Fibroblast of skin of abdomen (primary cell): ENCODE measurements around the gene CACNA2D1.
"Not testable (repeated sequence)": the region's sequence is repeated elsewhere in the genome, so short reads cannot be mapped to it uniquely, and the experiment has no call there.

Experiments
- DNase-seq: peaks from one replicate; pipeline ENCODE4 v3.0.0-alpha.2; 2013

CACNA2D1 gene

GRCh38 chr7:82032901-82033300 is 410.7 kb downstream of the CACNA2D1 start:
- DNase-seq = no peak

DNA sequence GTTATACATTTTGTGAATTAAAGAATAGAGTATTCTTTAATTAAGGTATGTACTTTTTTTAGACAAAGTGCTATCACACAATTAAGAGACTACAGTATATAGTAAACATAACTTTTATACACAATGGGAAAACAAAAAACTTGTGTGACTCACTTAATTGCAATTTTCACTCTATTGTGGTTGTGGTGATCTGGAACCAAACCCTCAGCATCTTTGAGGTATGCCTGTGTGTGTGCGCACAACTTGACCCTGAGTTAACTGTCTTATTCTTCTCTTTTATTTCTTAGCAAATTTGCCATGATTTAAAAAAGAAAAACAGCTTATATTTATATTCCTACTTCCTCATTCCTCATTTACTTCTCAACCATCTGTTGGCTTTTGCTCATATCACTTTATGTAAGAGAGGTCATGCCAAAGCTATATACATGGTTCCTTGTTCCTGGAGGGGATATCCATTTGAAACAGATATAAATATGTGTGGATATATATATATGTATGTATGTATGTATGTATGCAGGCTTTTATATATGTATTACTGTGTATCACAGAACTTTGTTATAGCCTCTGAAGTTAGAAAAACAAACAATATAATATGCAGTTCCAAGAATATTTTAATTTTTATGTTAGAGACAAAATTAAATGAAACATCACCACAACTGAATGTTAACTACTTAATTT is 414.2 kb downstream of the CACNA2D1 start:
- DNase-seq = peak; percentile 22

DNA sequence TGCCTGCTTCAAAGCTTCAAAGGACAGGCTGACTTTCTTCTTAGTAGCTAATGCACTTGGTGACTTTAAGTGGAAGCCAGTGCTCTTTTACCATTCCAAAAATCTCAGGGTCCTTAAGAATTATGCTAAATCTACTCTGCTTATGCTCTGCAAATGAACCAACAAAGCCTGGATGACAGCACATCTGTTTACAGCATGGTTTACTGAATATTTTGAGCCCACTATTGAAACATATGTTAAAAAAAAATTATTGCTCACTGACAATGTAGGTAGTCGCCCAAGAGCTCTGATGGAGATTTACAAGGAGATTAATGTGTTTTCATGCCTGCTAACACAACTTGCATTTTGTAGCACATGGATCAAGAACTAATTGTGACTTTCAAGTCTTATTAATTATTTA is 415.5 kb downstream of the CACNA2D1 start:
- DNase-seq = no peak

DNA sequence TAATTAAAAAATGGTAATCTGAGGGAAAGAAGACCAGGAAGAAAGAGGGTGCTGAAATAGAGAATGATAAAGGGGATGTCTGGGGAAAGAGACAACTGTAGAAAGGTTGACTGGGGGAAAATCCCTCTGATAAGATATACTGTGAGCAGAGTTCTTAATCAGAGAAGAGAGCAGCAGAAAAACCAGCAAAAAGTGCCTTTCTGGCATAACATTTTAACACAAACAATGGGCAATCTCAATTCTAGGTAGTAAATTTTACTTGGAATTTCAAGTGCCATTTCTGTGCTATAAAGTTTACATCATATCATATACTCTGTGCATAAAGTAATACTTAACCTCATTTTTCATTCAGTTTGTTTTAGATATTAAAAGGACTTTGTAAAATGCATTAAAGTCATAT is 421.9 kb downstream of the CACNA2D1 start:
- no peak for DNase-seq

DNA sequence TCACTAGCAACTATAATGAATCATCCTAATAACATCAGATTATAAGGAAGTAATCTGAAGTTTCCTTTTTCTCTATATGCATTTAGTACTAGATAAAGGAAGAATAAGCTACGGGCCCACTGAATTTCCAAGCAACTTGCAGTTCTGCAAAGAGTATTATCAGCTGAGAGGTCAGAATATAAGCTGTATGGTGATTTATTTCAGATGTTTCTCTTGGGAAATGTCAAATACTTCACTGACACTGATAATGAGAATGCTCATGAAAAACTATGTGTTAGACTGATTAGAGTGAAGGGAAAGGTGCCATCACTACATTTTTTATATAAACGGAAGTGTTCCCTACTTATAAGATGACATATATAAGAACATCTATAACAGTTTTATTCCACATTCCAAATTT is 422.5 kb downstream of the CACNA2D1 start:
- no peak for DNase-seq

- DNase-seq = peak; percentile 33
Observed at GRCh38 chr7:82019551-82020475, 423.8 kb downstream of the CACNA2D1 start.

GRCh38 chr7:82018226-82018625 is 425.4 kb downstream of the CACNA2D1 start:
- no peak for DNase-seq

DNA sequence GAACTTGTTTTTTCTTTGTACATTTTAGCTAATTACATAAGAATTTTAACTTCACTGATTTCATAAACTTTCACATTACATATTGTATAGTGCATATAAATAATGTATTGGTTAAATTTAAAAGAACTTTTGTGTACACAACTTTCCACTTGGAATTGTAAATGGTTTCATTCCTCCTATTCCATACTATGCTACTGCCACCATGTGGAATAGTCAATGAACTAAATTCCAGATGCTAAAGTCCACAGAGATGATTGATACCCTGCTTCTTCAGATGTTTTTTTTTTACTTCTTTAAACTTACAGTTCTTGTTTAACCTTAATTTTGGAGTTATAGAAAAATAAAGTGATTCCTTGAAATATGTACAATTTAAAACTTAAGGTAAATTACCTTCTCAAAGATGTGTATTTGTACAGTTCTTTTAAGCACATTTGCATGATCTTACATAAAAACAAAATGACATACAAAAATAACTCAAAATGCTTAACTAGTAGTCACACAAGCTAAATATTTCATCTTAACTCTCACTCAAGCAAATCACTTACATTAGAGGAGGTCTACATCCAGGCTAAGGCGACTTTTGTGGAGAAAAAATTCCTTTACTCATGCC is 426.1 kb downstream of the CACNA2D1 start:
- DNase-seq = peak; percentile 43

DNA sequence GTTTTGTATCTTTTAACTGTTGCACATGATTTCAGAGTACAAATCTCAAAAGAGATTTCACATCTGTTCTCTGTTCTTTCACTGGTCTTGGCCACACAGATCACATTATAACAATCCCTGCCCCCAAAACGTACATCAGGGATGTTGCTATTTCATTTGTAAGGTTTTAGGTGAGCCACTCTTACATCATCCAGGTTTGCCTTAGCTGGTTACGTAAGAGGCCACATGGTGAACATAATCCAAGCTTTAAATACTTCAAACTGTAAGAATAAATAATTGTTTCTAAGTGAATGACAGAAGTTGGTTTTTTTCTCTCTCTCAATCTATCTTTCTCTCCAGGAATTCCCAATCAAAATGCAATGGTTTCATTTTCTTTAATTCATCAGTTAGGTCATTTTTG is 427.8 kb downstream of the CACNA2D1 start:
- DNase-seq = peak; percentile 23

DNA sequence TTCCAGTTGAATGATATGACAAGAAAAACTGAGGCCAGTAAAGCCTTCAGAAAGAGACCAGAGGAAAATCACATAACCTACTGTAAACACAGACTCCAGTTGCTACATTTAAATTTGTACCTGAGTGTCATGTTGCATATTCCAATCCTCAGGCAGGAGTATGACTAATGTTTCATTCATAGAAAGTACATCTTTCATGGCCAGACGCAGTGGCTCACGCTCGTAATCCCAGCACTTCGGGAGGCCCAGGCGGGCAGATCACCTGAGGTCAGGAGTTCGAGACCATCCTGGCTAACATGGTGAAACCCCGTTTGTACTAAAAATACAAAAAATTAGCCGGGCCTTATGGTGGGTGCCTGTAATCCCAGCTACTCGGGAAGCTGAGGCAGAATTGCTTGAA is 429.0 kb downstream of the CACNA2D1 start:
- DNase-seq = not testable (repeated sequence)

DNA sequence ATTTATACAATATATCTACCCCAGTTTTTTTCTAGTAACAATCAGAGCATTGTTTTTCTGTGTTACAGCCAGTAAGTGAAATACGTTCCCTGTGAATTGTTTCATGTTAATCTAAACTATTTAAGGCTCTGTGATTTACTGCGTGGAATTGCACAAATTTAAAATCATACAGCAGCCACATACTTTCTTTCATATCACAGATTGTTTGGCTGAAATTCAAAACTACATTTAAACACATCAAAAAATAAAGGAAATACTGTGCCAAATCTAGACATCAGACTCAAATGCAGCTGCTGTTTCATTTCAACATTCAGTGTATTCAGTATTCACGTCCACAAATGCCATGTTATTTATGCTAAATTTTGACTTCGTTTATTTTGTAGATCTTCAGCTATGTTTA is 431.1 kb downstream of the CACNA2D1 start:
- peak; percentile 42 for DNase-seq

DNA sequence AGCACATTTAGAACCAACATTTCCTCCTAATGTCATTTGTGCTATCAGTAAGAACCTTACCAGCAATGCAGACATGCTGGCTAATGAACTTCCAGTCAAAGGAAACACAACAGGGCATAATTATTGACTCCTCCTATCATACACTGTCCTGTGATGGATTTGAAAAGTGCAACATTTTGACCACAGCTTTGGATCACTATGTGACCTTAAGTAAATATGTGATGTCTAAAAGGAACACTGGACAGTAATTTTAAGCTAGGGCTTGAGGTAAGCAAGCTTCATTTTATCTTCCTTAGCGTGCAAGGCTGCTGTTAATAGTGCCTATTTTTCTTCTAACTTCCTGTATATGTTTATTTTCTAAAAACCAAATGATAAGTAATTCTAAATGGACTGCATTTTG is 433.2 kb downstream of the CACNA2D1 start:
- DNase-seq = no peak

- no peak for DNase-seq
Observed at GRCh38 chr7:82007315-82007714, 436.3 kb downstream of the CACNA2D1 start.

- no peak for DNase-seq
Observed at GRCh38 chr7:82005056-82005455, 438.5 kb downstream of the CACNA2D1 start.

DNA sequence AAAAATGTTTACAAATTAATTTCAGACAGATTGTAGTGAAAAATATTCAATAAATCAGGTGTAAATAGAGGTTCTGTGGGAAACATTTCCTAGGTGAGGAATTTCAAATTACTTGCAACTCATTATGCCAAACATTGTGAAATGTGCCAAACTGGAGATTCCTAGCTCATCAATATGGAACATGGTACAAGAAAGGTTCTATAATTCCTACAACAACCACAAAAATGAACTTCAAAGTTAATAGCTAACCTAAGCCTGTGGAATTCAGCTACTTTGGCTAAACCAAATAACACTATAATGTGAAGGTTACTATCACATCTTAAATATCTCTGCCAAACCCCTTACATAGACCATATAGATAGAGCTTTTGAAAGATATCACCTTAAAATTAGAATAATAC is 450.4 kb downstream of the CACNA2D1 start:
- no peak for DNase-seq

- peak; percentile 31 for DNase-seq
Observed at GRCh38 chr7:81990395-81990794, 453.2 kb downstream of the CACNA2D1 start.

- DNase-seq = no peak
Observed at GRCh38 chr7:81986723-81987470, 456.7 kb downstream of the CACNA2D1 start.

- DNase-seq = no peak
Observed at GRCh38 chr7:81983406-81983805, 460.2 kb downstream of the CACNA2D1 start.

DNA sequence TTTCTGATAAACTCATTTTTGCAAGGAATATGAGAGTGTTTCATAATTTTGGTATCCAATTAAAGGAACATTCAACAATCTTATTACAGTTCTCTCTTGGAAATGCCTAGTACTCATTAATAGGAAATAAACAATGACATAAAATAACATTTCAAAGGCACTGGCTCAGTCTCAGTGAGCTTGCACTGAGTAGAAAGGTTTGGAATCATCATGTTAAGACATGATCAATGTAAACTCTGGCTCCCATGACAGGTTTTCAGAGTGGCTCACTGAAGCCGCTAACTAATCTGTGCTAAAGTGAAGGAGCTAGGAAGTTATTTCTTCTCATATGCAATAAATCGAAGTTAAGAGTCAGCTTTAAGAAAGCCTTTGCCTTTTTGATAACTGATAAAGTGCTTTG is 470.5 kb downstream of the CACNA2D1 start:
- no peak for DNase-seq

DNA sequence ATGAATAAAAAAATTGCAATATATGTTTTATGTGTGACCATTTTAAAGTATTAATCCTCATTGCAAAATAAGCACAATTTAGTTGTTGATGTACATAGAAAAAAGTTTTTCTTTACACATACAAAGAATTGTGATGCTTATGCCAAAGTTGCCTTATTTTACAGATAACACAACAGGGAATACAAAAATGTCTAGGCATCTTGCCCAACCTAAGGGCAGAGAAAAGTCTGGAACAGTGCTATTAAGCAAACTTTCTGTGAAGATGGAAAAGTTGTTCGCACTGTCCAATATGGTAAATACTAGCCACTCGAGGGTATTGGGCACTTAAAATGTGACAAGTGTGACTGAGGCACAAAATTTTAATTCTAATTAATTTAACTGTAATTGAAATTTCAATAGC is 483.6 kb downstream of the CACNA2D1 start:
- no peak for DNase-seq

- DNase-seq = no peak
Observed at GRCh38 chr7:81957517-81957916, 486.1 kb downstream of the CACNA2D1 start.

GRCh38 chr7:81956520-81956919 is 487.1 kb downstream of the CACNA2D1 start:
- DNase-seq = peak; percentile 50

- DNase-seq = no peak
Observed at GRCh38 chr7:81949306-81949705, 494.3 kb downstream of the CACNA2D1 start.
